Heart right ventricle (tissue), 16 donors: ENCODE measurements around the gene PTPRN2. TPM values are rescaled to one million over a fixed set of nuclear protein-coding genes. Genes with fewer than 3 reads are reported as not detected.

Source experiments
- ATAC-seq, 8 donors: fragments of 200-7000 bp; cut with Tn5 transposase; one replicate each; pipeline ENCODE4 v1.9.1; 2020; ENCODE audit warnings: mild to moderate bottlenecking in 8 of 8, moderate library complexity in 8 of 8, moderate number of reproducible peaks in 1 of 8
- DNase-seq, 2 donors: peaks; one replicate each; pipeline ENCODE4 v3.0.0-alpha.2; 2020
- H3K27ac ChIP-seq, 10 donors: fragments of 200-600 bp; sonication (generic) in 2 of 10; one replicate each; pipeline versions ENCODE4 v1.5.0 to v1.8.0; 2020 to 2022; ENCODE audit warnings: mild to moderate bottlenecking in 3 of 10
- H3K27me3 ChIP-seq, 7 donors: fragments of 200-600 bp; one replicate each; pipeline ENCODE4 v1.8.0; 2021 to 2022; ENCODE audit warnings: mild to moderate bottlenecking in 2 of 7
- H3K36me3 ChIP-seq, 9 donors: fragments of 200-600 bp; sonication (generic) in 1 of 9; one replicate each; pipeline versions ENCODE4 v1.5.0 to v1.8.0; 2020 to 2022; ENCODE audit warnings: mild to moderate bottlenecking in 2 of 9
- H3K4me1 ChIP-seq, 9 donors: fragments of 200-600 bp; sonication (generic) in 1 of 9; one replicate each; pipeline versions ENCODE4 v1.5.0 to v1.8.0; 2020 to 2022; ENCODE audit warnings: mild to moderate bottlenecking in 4 of 9
- H3K4me3 ChIP-seq, 10 donors: fragments of 200-600 bp; sonication (generic) in 2 of 10; one replicate each; pipeline versions ENCODE4 v1.5.0 to v1.8.0; 2020 to 2022; ENCODE audit warnings: mild to moderate bottlenecking in 7 of 10, moderate library complexity in 2 of 10
- H3K9me3 ChIP-seq, 11 donors: fragments of 200-600 bp in 10 of 11; sonication (generic) in 2 of 11; one replicate each; pipeline versions ENCODE4 v1.5.0 to v1.8.0; 2013 to 2022; ENCODE audit warnings: mild to moderate bottlenecking in 2 of 11, control low read depth in 1 of 11, moderate library complexity in 1 of 11
- WGBS, 2 donors: extraction: QIAGEN DNeasy Blood & Tissue Kit; methylation state at CpG; one replicate each; pipeline ENCODE4 v1.1.7; 2013; ENCODE audit warnings: inconsistent platforms in 1 of 2; 5-methylcytosine and 5-hydroxymethylcytosine counted together
- intact Hi-C, 10 donors: fragments of 100-400 bp; cut with DNase I; formaldehyde crosslinking; loops; one replicate each; pipeline versions ENCODE4 v1.11.1 to v1.14.2; 2022
- polyA plus RNA-seq, 2 donors: library from polyadenylated mRNA; stranded (reverse); fragments of 200-250 nt; gene quantifications; one replicate each; pipeline ENCODE4 v1.2.3, GENCODE V29; 2013
- total RNA-seq, 10 donors: library from RNA; stranded (reverse); fragmentation: NEBNext Ultra II Directional in 3 of 10; extraction: Animal tissue kit (Norgen Biotek cat#: 25700) in 3 of 10; gene quantifications; one replicate each; pipeline versions ENCODE4 v1.2.1 to v1.2.4, GENCODE V29; 2021 to 2023
- TF ChIP-seq, protein P1 (sequence below), 9 donors: fragments of 200-600 bp; sonication (generic) in 2 of 9; IDR thresholded peaks; one replicate each; pipeline versions ENCODE4 v1.5.0 to v1.8.0; 2021 to 2022; ENCODE audit warnings: antibody characterized with exemption in 9 of 9, mild to moderate bottlenecking in 5 of 9, moderate library complexity in 1 of 9
- donor health status: Arrhythmogenic right ventricular cardiomyopathy.
- donor health status: ischemic (EF 13 %, LVEDD 7.1; RV severe dilation, severe dysfunction).
- donor health status: healthy with polysubstance abuse.
- donor health status: DM: no; HTN: yes; CAD: no.
- donor health status: DM: no; HTN: no; CAD: no.
- donor health status: ischemic (EF 25% LVEDD 6.9; RV normal size, moderate dysfunction).
- donor health status: ischemic (EF 25% LVEDD 5.7; RV mildly dilated, moderate dysfunction).
- donor health status: healthy.
- donor health status: DM: yes; HTN: yes; CAD: no.
- donor health status: Ischemic cardiomyopathy.
- donor health status: ischemic (EF 35%, LVEDD 5.7; RV mildly dilated, moderate dysfunction).
- donor health status: nonischemic (EF 11% LVEDD 7.7; RV severe dilation, severe dysfunction).
- donor health status: DM: yes; HTN: yes; CAD: no.
- donor health status: PGD.
- donor health status: ischemic (EF 29% LVEDD 5.4; RV normal size, mild dysfunction).
- donor health status: nonischemic (EF 23%, LVEDD 6.1; RV moderate dilation, normal function).

PTPRN2 gene
- total and polyA plus RNA-seq, 12 donors, result 0.82 to 1.8 (median 1.3) TPM

GRCh38 chr7:157580324-157580723 lies 1007.3 kb downstream of the PTPRN2 start:
- H3K27me3 ChIP-seq, result peaks cover 0 to 26% (median 8%) of the 10 kb centered on the region in 7 donors
- H3K4me3 ChIP-seq, result no peak overlapping the region
- H3K27ac ChIP-seq, result no peak overlapping the region
- H3K36me3 ChIP-seq, result no peaks in the 10 kb centered on the region
- no peak for DNase-seq
- WGBS, 2 donors, result 81 to 82% methylated on average over 9 to 10 of the region's 10 CpGs
- H3K4me1 ChIP-seq, result no peaks in the 10 kb centered on the region
- ATAC-seq, result no peak
- TF ChIP-seq, protein P1, sequence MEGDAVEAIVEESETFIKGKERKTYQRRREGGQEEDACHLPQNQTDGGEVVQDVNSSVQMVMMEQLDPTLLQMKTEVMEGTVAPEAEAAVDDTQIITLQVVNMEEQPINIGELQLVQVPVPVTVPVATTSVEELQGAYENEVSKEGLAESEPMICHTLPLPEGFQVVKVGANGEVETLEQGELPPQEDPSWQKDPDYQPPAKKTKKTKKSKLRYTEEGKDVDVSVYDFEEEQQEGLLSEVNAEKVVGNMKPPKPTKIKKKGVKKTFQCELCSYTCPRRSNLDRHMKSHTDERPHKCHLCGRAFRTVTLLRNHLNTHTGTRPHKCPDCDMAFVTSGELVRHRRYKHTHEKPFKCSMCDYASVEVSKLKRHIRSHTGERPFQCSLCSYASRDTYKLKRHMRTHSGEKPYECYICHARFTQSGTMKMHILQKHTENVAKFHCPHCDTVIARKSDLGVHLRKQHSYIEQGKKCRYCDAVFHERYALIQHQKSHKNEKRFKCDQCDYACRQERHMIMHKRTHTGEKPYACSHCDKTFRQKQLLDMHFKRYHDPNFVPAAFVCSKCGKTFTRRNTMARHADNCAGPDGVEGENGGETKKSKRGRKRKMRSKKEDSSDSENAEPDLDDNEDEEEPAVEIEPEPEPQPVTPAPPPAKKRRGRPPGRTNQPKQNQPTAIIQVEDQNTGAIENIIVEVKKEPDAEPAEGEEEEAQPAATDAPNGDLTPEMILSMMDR (IDR thresholded peaks at IDR 0.05), result no peak
- intact Hi-C loops, result no loop called here
- H3K9me3 ChIP-seq, result no peaks in the 10 kb centered on the region

GRCh38 chr7:157579425-157579824 lies 1008.2 kb downstream of the PTPRN2 start:
- Histone ChIP-seq H3K27me3 (peaks cover 0 to 26% (median 7%) of the 10 kb centered on the region in 7 donors), H3K9me3 (no peaks in the 10 kb centered on the region), H3K4me1 (no peaks in the 10 kb centered on the region), H3K4me3 (no peak overlapping the region), H3K27ac (no peak overlapping the region), H3K36me3 (no peaks in the 10 kb centered on the region)
- TF ChIP-seq, protein P1 (IDR thresholded peaks at IDR 0.05), result no peak
- ATAC-seq (no peak), DNase-seq (no peak)
- 88% methylated on average over 16 of the region's 16 CpGs for WGBS, 2 donors
- intact Hi-C loops, result no loop called here

- Histone ChIP-seq H3K4me3 (no peak overlapping the region), H3K36me3 (no peaks in the 10 kb centered on the region), H3K27me3 (peaks cover 0 to 24% (median 5%) of the 10 kb centered on the region in 7 donors), H3K4me1 (no peaks in the 10 kb centered on the region), H3K9me3 (no peaks in the 10 kb centered on the region), H3K27ac (no peak overlapping the region)
- WGBS, 2 donors, result 90 to 91% methylated on average over 31 of the region's 31 CpGs
- DNase-seq, result no peak
- TF ChIP-seq, protein P1 (IDR thresholded peaks at IDR 0.05), result no peak
- intact Hi-C loops, result no loop called here
- ATAC-seq, result no peak
These were observed 1009.8 kb downstream of the PTPRN2 start for GRCh38 chr7:157577796-157578339.

GRCh38 chr7:157577061-157577460 lies 1010.6 kb downstream of the PTPRN2 start:
- 82 to 89% methylated on average over 14 of the region's 14 CpGs for WGBS, 2 donors
- Histone ChIP-seq H3K27me3 (peaks cover 0 to 24% (median 5%) of the 10 kb centered on the region in 7 donors), H3K27ac (no peak overlapping the region), H3K4me1 (no peaks in the 10 kb centered on the region), H3K36me3 (no peaks in the 10 kb centered on the region), H3K4me3 (no peak overlapping the region), H3K9me3 (no peaks in the 10 kb centered on the region)
- intact Hi-C loops, result no loop called here
- ATAC-seq (no peak), DNase-seq (no peak)
- TF ChIP-seq, protein P1 (IDR thresholded peaks at IDR 0.05), result no peak
